K562 (cell line): Measurements from ENCODE around the gene FGD1. TPM values are rescaled to one million over a fixed set of nuclear protein-coding genes. Genes with fewer than 3 reads are reported as not detected.

Experiments
- ATAC-seq: fragments of 200-7000 bp; cut with Tn5 transposase; 3 replicates; pipeline ENCODE4 v1.9.1; 2020; ENCODE audit warnings: moderate library complexity
- BruUV-seq: library from RNA; stranded (reverse); fragments of 400-500 nt; replicated peaks from 2 replicates; lab custom pipeline; 2021; lab: Mats Ljungman, UMichigan
- CTCF ChIA-PET: fragments of 300-600 bp; formaldehyde crosslinking; extraction: SDS; loops from one replicate; lab custom pipeline; 2021; ENCODE audit warnings: low intra/inter-chr PET ratio; lab: Yijun Ruan, JAX
- POLR2A ChIA-PET: fragments of 300-600, 350-650 bp; sonication (Branson Sonifier 250); formaldehyde crosslinking; extraction: SDS; loops from one replicate; lab custom pipeline; 2021; ENCODE audit warnings: antibody characterized with exemption, inconsistent platforms; lab: Yijun Ruan, JAX
- DNase-seq, 4 experiments: peaks; one replicate each; pipeline versions ENCODE4 v3.0.0 to v3.0.0-alpha.2; 2011 to 2018; ENCODE audit warnings: low spot score in 3 of 4, mixed read lengths in 3 of 4; ENCODE audit errors: extremely low read depth in 1 of 4
- FAIRE-seq: peaks from 2 replicates; lab custom pipeline; 2011; peaks lifted over from hg19 to GRCh38; lab: Jason Lieb, UNC
- H2AFZ ChIP-seq: 2 replicates; pipeline ENCODE4 v1.6.0; 2011; ENCODE audit warnings: low read depth, low read length, control low read depth, inconsistent platforms
- H3K27ac ChIP-seq: fragments of 200-600 bp; 3 replicates; pipeline ENCODE4 v1.8.0; 2011; ENCODE audit warnings: low read depth, mild to moderate bottlenecking, control low read depth, inconsistent platforms, low read length, moderate library complexity, mixed read lengths; ENCODE audit errors: extremely low read depth
- H3K27me3 ChIP-seq, 2 experiments: fragments of 300-600 bp in 1 of 2; 2 replicates in 1 of 2; 3 replicates in 1 of 2; pipeline versions ENCODE4 v1.6.0 to v1.8.0; 2011; ENCODE audit warnings: inconsistent platforms in 2 of 2, low read length in 2 of 2, mild to moderate bottlenecking in 1 of 2, mixed read lengths in 1 of 2, moderate library complexity in 1 of 2; ENCODE audit not compliant: control insufficient read depth in 2 of 2, insufficient read depth in 2 of 2
- H3K36me3 ChIP-seq: fragments of 300-600 bp; 3 replicates; pipeline ENCODE4 v1.8.0; 2011; ENCODE audit warnings: mild to moderate bottlenecking, low read length, inconsistent platforms; ENCODE audit not compliant: control insufficient read depth, insufficient read depth
- H3K4me1 ChIP-seq, 2 experiments: fragments of 200-600 bp in 1 of 2; replicated peaks in 1 of 2; 2 replicates in 1 of 2; 3 replicates in 1 of 2; pipeline versions ENCODE4 v1.5.1 to v1.8.0; 2011; ENCODE audit warnings: inconsistent platforms in 2 of 2, low read length in 2 of 2, mild to moderate bottlenecking in 1 of 2, mixed read lengths in 1 of 2, moderate library complexity in 1 of 2; ENCODE audit not compliant: control insufficient read depth in 2 of 2, insufficient read depth in 2 of 2
- H3K4me2 ChIP-seq: 2 replicates; pipeline ENCODE4 v1.6.1; 2011; ENCODE audit warnings: low read length, control low read depth, inconsistent platforms, mixed read lengths; ENCODE audit not compliant: insufficient read depth
- H3K4me3 ChIP-seq: fragments of 200-600 bp; sonication (generic), shearing (Covaris generic); 2 replicates; pipeline ENCODE4 v1.5.1; 2016; ENCODE audit warnings: control low read depth, inconsistent platforms
- H3K79me2 ChIP-seq: fragments of 200-600 bp; 3 replicates; pipeline ENCODE4 v1.8.0; 2011; ENCODE audit warnings: low read length, inconsistent platforms; ENCODE audit not compliant: control insufficient read depth, insufficient read depth
- H3K9ac ChIP-seq, 2 experiments: 2 replicates each; pipeline versions ENCODE4 v1.6.0 to v1.6.1; 2011; ENCODE audit warnings: low read depth in 2 of 2, low read length in 2 of 2, control low read depth in 1 of 2, inconsistent platforms in 1 of 2, mild to moderate bottlenecking in 1 of 2, mixed read lengths in 1 of 2; ENCODE audit not compliant: insufficient read depth in 1 of 2
- H3K9me1 ChIP-seq: one replicate; pipeline ENCODE4 v1.6.0; 2011; ENCODE audit warnings: inconsistent platforms, mild to moderate bottlenecking, low read length, moderate library complexity; ENCODE audit not compliant: control insufficient read depth, insufficient read depth
- H3K9me3 ChIP-seq: replicated peaks from 2 replicates; pipeline ENCODE4 v1.5.1; 2011; ENCODE audit warnings: low read depth, low read length, inconsistent platforms; ENCODE audit not compliant: control insufficient read depth, insufficient read depth
- H4K20me1 ChIP-seq: replicated peaks from 2 replicates; pipeline ENCODE4 v1.6.1; 2011; ENCODE audit warnings: low read length, inconsistent platforms, mixed read lengths; ENCODE audit not compliant: control insufficient read depth, insufficient read depth
- MYNN ChIP-seq, 2 experiments: sonication (generic); formaldehyde crosslinking in 1 of 2; IDR thresholded peaks; 2 replicates each; pipeline versions ENCODE4 v1.5.0 to v1.6.1; 2016 to 2020; ENCODE audit warnings: antibody characterized with exemption in 1 of 2, missing genetic modification reagents in 1 of 2
- OTX1 ChIP-seq: fragments of 450-650 bp; formaldehyde crosslinking; IDR thresholded peaks from 2 replicates; pipeline ENCODE4 v1.4.0; 2022; ENCODE audit warnings: mild to moderate bottlenecking
- RBM34 ChIP-seq: fragments of 200-400 bp; formaldehyde crosslinking; IDR thresholded peaks from 2 replicates; pipeline ENCODE4 v1.6.1; 2018; ENCODE audit warnings: low read length, borderline replicate concordance; ENCODE audit not compliant: insufficient read depth
- ZFP36 ChIP-seq: fragments of 150-350 bp; IDR thresholded peaks from 2 replicates; pipeline ENCODE4 v1.6.1; 2018; ENCODE audit warnings: low read length, low read depth; ENCODE audit not compliant: partially characterized antibody
- WGBS: fragments of 100-300 bp; shearing (Covaris generic); methylation state at CpG from one replicate; pipeline ENCODE4 v1.1.6; 2016; ENCODE audit warnings: low coverage, mixed read lengths; ENCODE audit not compliant: insufficient coverage; ENCODE audit errors: missing lambda C conversion rate; 5-methylcytosine and 5-hydroxymethylcytosine counted together
- in situ Hi-C: fragments of 300-500 bp; cut with MboI; formaldehyde crosslinking; loops from 4 replicates; pipeline ENCODE4 v1.15.0; 2018; ENCODE audit warnings: inconsistent platforms, mixed read lengths
- intact Hi-C: fragments of 100-400 bp; cut with micrococcal nuclease; formaldehyde crosslinking; loops from 2 replicates; pipeline ENCODE4 v1.14.2; 2022
- polyA plus RNA-seq, 8 experiments: library from polyadenylated mRNA; depleted of rRNA in 4 of 8; stranded (reverse) in 5 of 8; unstranded in 3 of 8; fragments of >200 nt; fragmentation: Nextera tagmentation in 2 of 8; fragmentation: Illumina TruSeq in 1 of 8; extraction: Ambion mirVana in 2 of 8; extraction: Trizol in 1 of 8; gene quantifications; 2 replicates each; pipeline versions ENCODE4 v1.2.1 to v1.2.3, GENCODE V29; 2011 to 2014; ENCODE audit warnings: inconsistent platforms in 1 of 8, missing spikeins in 1 of 8
- total RNA-seq, 7 experiments: library from RNA; depleted of rRNA in 6 of 7; stranded (reverse); fragments of >200 nt in 6 of 7; fragmentation: Illumina TruSeq in 2 of 7; extraction: Trizol in 2 of 7; gene quantifications; 2 replicates each; pipeline versions ENCODE4 v1.2.1 to v1.2.3, GENCODE V29; 2011 to 2021; ENCODE audit warnings: low replicate concordance in 1 of 7
- TF ChIP-seq, protein P1 (sequence below): fragments of 200-400 bp; formaldehyde crosslinking; IDR thresholded peaks from 2 replicates; pipeline ENCODE4 v1.6.1; 2017; ENCODE audit warnings: mild to moderate bottlenecking, low read depth, low read length, moderate library complexity

FGD1 gene
- total and polyA plus RNA-seq, 9 of the 15 experiments (the other 6 are each of a cell fraction or from before 2014, with no cell fraction given) = 0.01 to 0.09 (median 0.04) TPM; not detected in 2

DNA sequence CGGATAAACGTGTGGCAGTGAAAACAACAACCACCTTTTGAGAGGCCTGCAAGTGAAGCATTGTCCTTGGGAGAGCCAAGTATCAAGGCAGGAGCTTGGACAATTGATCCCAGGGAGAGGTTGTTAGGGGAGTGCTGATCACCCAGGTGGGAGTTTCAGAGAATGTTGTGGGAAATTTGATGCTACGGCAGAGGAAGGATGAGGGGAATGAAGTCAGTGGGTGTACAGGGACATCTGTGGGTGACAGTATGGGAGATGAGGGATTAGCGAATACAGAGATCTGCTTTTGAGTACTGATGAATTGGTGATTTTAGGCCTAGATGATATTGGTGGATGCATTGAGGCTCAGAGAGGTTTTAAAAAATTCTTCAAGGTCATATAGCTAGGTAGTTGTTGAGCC is 38.2 kb upstream of the FGD1 start:
- H3K36me3 ChIP-seq = peaks cover 66% of the 10 kb centered on the region
- H3K27ac ChIP-seq = no peak overlapping the region
- DNase-seq (no peak), ATAC-seq (no peak), FAIRE-seq (no peak)
- H2AFZ ChIP-seq = no peak overlapping the region
- CTCF ChIA-PET = no interaction called here
- H4K20me1 ChIP-seq = no peaks in the 10 kb centered on the region
- H3K4me1 ChIP-seq = peaks cover 4 to 19% of the 10 kb centered on the region in 2 experiments; a peak in 3 of 5 replicates
- intact Hi-C loops = no loop called here
- H3K4me3 ChIP-seq = no peak overlapping the region
- in situ Hi-C loops = no loop called here
- 93% methylated on average over 3 of the region's 4 CpGs for WGBS
- H3K4me2 ChIP-seq = no peak overlapping the region
- peaks cover 58% of the 10 kb centered on the region for H3K79me2 ChIP-seq
- no peak overlapping the region for H3K9ac ChIP-seq
- H3K9me1 ChIP-seq = no peaks in the 10 kb centered on the region
- peaks cover 3% of the 10 kb centered on the region for H3K9me3 ChIP-seq
- H3K27me3 ChIP-seq = no peaks in the 10 kb centered on the region
- POLR2A ChIA-PET = interaction anchor here (0.7 kb wide), 1 partner anchor 21 kb away, joined by 3 read pairs; no protein-coding TSS in a partner anchor
- no TSS peak for BruUV-seq
- no peak for TF ChIP-seq OTX1
- TF ChIP-seq, protein P1, sequence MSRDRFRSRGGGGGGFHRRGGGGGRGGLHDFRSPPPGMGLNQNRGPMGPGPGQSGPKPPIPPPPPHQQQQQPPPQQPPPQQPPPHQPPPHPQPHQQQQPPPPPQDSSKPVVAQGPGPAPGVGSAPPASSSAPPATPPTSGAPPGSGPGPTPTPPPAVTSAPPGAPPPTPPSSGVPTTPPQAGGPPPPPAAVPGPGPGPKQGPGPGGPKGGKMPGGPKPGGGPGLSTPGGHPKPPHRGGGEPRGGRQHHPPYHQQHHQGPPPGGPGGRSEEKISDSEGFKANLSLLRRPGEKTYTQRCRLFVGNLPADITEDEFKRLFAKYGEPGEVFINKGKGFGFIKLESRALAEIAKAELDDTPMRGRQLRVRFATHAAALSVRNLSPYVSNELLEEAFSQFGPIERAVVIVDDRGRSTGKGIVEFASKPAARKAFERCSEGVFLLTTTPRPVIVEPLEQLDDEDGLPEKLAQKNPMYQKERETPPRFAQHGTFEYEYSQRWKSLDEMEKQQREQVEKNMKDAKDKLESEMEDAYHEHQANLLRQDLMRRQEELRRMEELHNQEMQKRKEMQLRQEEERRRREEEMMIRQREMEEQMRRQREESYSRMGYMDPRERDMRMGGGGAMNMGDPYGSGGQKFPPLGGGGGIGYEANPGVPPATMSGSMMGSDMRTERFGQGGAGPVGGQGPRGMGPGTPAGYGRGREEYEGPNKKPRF = no peak
- TF ChIP-seq ZFP36 = no peak
- no peak for TF ChIP-seq MYNN (IDR thresholded peaks at IDR 0.05)
- TF ChIP-seq MYNN (CRISPR knock-in tag; IDR thresholded peaks at IDR 0.05) = no peak
- no peak for TF ChIP-seq RBM34
